MM.1S (cell line): ENCODE results near the gene LASP1.

ENCODE experiments used
- DNase-seq: peaks from one replicate; pipeline ENCODE4 v3.0.0-alpha.2; 2015
- H2AFZ ChIP-seq: fragments of 300-600 bp; sonication (generic); 2 replicates; pipeline ENCODE4 v1.6.0; 2016; ENCODE audit warnings: antibody characterized with exemption, low read length
- H3F3A ChIP-seq: fragments of 300-600 bp; sonication (generic); 2 replicates; pipeline ENCODE4 v1.6.1; 2016; ENCODE audit warnings: mild to moderate bottlenecking, antibody characterized with exemption, low read length, moderate library complexity, mixed read lengths; ENCODE audit not compliant: insufficient read depth
- H3K27ac ChIP-seq: fragments of 300-600 bp; sonication (generic); 2 replicates; pipeline ENCODE4 v1.5.1; 2016; ENCODE audit warnings: mild to moderate bottlenecking, low read length
- H3K27me3 ChIP-seq: fragments of 300-600 bp; sonication (generic); replicated peaks from 2 replicates; pipeline ENCODE4 v1.6.0; 2016; ENCODE audit warnings: low read length; ENCODE audit not compliant: insufficient read depth
- H3K36me3 ChIP-seq: fragments of 300-600 bp; sonication (generic); replicated peaks from 2 replicates; pipeline ENCODE4 v1.6.1; 2016; ENCODE audit warnings: mild to moderate bottlenecking, low read length, mixed read lengths; ENCODE audit not compliant: insufficient read depth
- H3K4me1 ChIP-seq: fragments of 300-600 bp; sonication (generic); 2 replicates; pipeline ENCODE4 v1.6.1; 2016; ENCODE audit warnings: low read length, mixed read lengths
- H3K4me2 ChIP-seq: fragments of 300-600 bp; sonication (generic); 2 replicates; pipeline ENCODE4 v1.6.0; 2016; ENCODE audit warnings: low read depth, low read length
- H3K4me3 ChIP-seq: fragments of 300-600 bp; sonication (generic); 2 replicates; pipeline ENCODE4 v1.5.1; 2016; ENCODE audit warnings: low read length, mixed read lengths
- H3K79me2 ChIP-seq: fragments of 300-600 bp; sonication (generic); 2 replicates; pipeline ENCODE4 v1.6.1; 2016; ENCODE audit warnings: mixed run types, low read length, mixed read lengths
- H3K9ac ChIP-seq: fragments of 300-600 bp; sonication (generic); 2 replicates; pipeline ENCODE4 v1.6.1; 2016; ENCODE audit warnings: low read length, mixed read lengths
- H3K9me2 ChIP-seq: fragments of 300-600 bp; sonication (generic); replicated peaks from 2 replicates; pipeline ENCODE4 v1.6.1; 2016; ENCODE audit warnings: mild to moderate bottlenecking, low read length, mixed read lengths; ENCODE audit not compliant: insufficient read depth
- H3K9me3 ChIP-seq: fragments of 300-600 bp; sonication (generic); replicated peaks from 2 replicates; pipeline ENCODE4 v1.6.1; 2016; ENCODE audit warnings: mild to moderate bottlenecking, low read length, mixed read lengths; ENCODE audit not compliant: insufficient read depth
- H4K20me1 ChIP-seq: fragments of 300-600 bp; sonication (generic); 2 replicates; pipeline ENCODE4 v1.6.1; 2016; ENCODE audit warnings: mild to moderate bottlenecking, low read length, moderate library complexity, mixed read lengths; ENCODE audit not compliant: insufficient read depth
- EZH2 ChIP-seq: fragments of 300-600 bp; sonication (generic); optimal IDR thresholded peaks from 2 replicates; pipeline ENCODE3; 2017; ENCODE audit warnings: low read depth, mild to moderate bottlenecking, antibody characterized with exemption, low read length, mixed read lengths
- EZH2phosphoT487 ChIP-seq: fragments of 300-600 bp; sonication (generic); IDR thresholded peaks from 2 replicates; pipeline ENCODE4 v1.6.1; 2018; ENCODE audit warnings: antibody characterized with exemption, low read length
- TF ChIP-seq, protein P1 (sequence below): fragments of 300-600 bp; sonication (generic); IDR thresholded peaks from 2 replicates; pipeline ENCODE4 v1.5.1; 2016; ENCODE audit warnings: antibody characterized with exemption, low read length, mixed read lengths

The LASP1 gene

GRCh38 chr17:38897176-38897575 lies 27.3 kb downstream of the LASP1 start:
- H3K4me3 ChIP-seq: no peak overlapping the region
- no peak for DNase-seq
- peaks cover 15% of the 10 kb centered on the region for H3F3A ChIP-seq
- H3K9me3 ChIP-seq: no peaks in the 10 kb centered on the region
- no peaks in the 10 kb centered on the region for H3K36me3 ChIP-seq
- TF ChIP-seq, protein P1, sequence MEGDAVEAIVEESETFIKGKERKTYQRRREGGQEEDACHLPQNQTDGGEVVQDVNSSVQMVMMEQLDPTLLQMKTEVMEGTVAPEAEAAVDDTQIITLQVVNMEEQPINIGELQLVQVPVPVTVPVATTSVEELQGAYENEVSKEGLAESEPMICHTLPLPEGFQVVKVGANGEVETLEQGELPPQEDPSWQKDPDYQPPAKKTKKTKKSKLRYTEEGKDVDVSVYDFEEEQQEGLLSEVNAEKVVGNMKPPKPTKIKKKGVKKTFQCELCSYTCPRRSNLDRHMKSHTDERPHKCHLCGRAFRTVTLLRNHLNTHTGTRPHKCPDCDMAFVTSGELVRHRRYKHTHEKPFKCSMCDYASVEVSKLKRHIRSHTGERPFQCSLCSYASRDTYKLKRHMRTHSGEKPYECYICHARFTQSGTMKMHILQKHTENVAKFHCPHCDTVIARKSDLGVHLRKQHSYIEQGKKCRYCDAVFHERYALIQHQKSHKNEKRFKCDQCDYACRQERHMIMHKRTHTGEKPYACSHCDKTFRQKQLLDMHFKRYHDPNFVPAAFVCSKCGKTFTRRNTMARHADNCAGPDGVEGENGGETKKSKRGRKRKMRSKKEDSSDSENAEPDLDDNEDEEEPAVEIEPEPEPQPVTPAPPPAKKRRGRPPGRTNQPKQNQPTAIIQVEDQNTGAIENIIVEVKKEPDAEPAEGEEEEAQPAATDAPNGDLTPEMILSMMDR: no peak
- TF ChIP-seq EZH2 (no peak), EZH2phosphoT487 (no peak)
- peak overlapping the region; percentile 88; the same call in 1 of the 2 replicates for H3K27ac ChIP-seq
- H3K27me3 ChIP-seq: no peaks in the 10 kb centered on the region
- no peak overlapping the region for H2AFZ ChIP-seq
- H3K4me2 ChIP-seq: no peak overlapping the region
- H3K79me2 ChIP-seq: peaks cover 40% of the 10 kb centered on the region
- peaks cover 33% of the 10 kb centered on the region for H3K4me1 ChIP-seq
- no peak overlapping the region for H3K9ac ChIP-seq
- no peaks in the 10 kb centered on the region for H3K9me2 ChIP-seq
- no peaks in the 10 kb centered on the region for H4K20me1 ChIP-seq

- Histone ChIP-seq H3K79me2 (peaks cover 41% of the 10 kb centered on the region), H3F3A (peaks cover 15% of the 10 kb centered on the region), H3K9me3 (no peaks in the 10 kb centered on the region), H3K9me2 (no peaks in the 10 kb centered on the region), H3K4me2 (peak overlapping the region; percentile 96), H3K36me3 (no peaks in the 10 kb centered on the region), H4K20me1 (no peaks in the 10 kb centered on the region), H2AFZ (peak overlapping the region; percentile 65; the same call in 1 of the 2 replicates), H3K4me3 (no peak overlapping the region), H3K4me1 (peaks cover 33% of the 10 kb centered on the region), H3K27me3 (no peaks in the 10 kb centered on the region), H3K27ac (peak overlapping the region; percentile 88), H3K9ac (peak overlapping the region; percentile 56)
- no peak for DNase-seq
- no peak for TF ChIP-seq EZH2
- TF ChIP-seq, protein P1: no peak
Measured at GRCh38 chr17:38897671-38898290, 27.9 kb downstream of the LASP1 start.

GRCh38 chr17:38898291-38898679 lies 28.4 kb downstream of the LASP1 start:
- Histone ChIP-seq H3K9ac (peak overlapping the region; percentile 56), H3K9me3 (no peaks in the 10 kb centered on the region), H3K36me3 (no peaks in the 10 kb centered on the region), H2AFZ (peak overlapping the region; percentile 65), H4K20me1 (no peaks in the 10 kb centered on the region), H3K9me2 (no peaks in the 10 kb centered on the region), H3K4me1 (peaks cover 33% of the 10 kb centered on the region), H3K27me3 (no peaks in the 10 kb centered on the region), H3K4me2 (peak overlapping the region; percentile 96), H3K79me2 (peaks cover 46% of the 10 kb centered on the region), H3K27ac (peak overlapping the region; percentile 88), H3K4me3 (peak overlapping the region; percentile 53; the same call in 1 of the 2 replicates), H3F3A (peaks cover 15% of the 10 kb centered on the region)
- TF ChIP-seq EZH2phosphoT487 (no peak), EZH2 (no peak)
- TF ChIP-seq, protein P1: no peak
- peak; percentile 58 for DNase-seq
